Kidney (tissue), 14 donors: ENCODE measurements around the gene OLFML3. TPM values are rescaled to one million over a fixed set of nuclear protein-coding genes. Genes with fewer than 3 reads are reported as not detected.

Source experiments
- DNase-seq, 5 donors: peaks; one replicate each; pipeline ENCODE4 v3.0.0-alpha.2; 2013 to 2020
- FAIRE-seq: peaks from 2 replicates; lab custom pipeline; 2012; peaks lifted over from hg19 to GRCh38; lab: Jason Lieb, UNC
- H3K27ac ChIP-seq, 2 donors: one replicate each; pipeline ENCODE4 v1.7.0; 2013; ENCODE audit warnings: low read depth in 2 of 2, low read length in 2 of 2, inconsistent platforms in 1 of 2
- H3K27me3 ChIP-seq: one replicate; pipeline ENCODE4 v1.7.1; 2013; ENCODE audit warnings: low read length, inconsistent platforms; ENCODE audit not compliant: control insufficient read depth, insufficient read depth
- H3K36me3 ChIP-seq, 3 donors: one replicate each; pipeline versions ENCODE4 v1.7.0 to v1.7.1; 2013; ENCODE audit warnings: low read length in 3 of 3, control low read depth in 1 of 3, inconsistent platforms in 1 of 3; ENCODE audit not compliant: insufficient read depth in 3 of 3, control insufficient read depth in 2 of 3
- H3K4me1 ChIP-seq, 3 donors: one replicate each; pipeline versions ENCODE4 v1.7.0 to v1.7.1; 2013; ENCODE audit warnings: low read length in 3 of 3, inconsistent platforms in 1 of 3, low read depth in 1 of 3; ENCODE audit not compliant: control insufficient read depth in 2 of 3, insufficient read depth in 2 of 3
- H3K4me3 ChIP-seq, 3 donors: one replicate each; pipeline versions ENCODE4 v1.7.0 to v1.8.1; 2013; ENCODE audit warnings: low read length in 3 of 3, control low read depth in 1 of 3, inconsistent platforms in 1 of 3
- H3K9ac ChIP-seq, 3 donors: one replicate each; pipeline versions ENCODE4 v1.7.0 to v1.7.1; 2013; ENCODE audit warnings: low read length in 3 of 3, control low read depth in 1 of 3, inconsistent platforms in 1 of 3
- H3K9me3 ChIP-seq, 3 donors: one replicate each; pipeline versions ENCODE4 v1.7.0 to v1.7.1; 2013; ENCODE audit warnings: low read length in 3 of 3, control low read depth in 1 of 3, inconsistent platforms in 1 of 3; ENCODE audit not compliant: control insufficient read depth in 2 of 3, insufficient read depth in 1 of 3
- CTCF ChIP-seq: IDR thresholded peaks from 3 replicates; pipeline ENCODE4 v1.5.1; 2012; ENCODE audit warnings: mild to moderate bottlenecking, moderate library complexity, borderline replicate concordance; ENCODE audit not compliant: insufficient read depth; ENCODE audit errors: extremely low read depth
- intact Hi-C: fragments of 100-400 bp; cut with DNase I; formaldehyde crosslinking; loops from one replicate; pipeline ENCODE4 v1.11.1; 2022
- polyA plus RNA-seq: library from polyadenylated mRNA; stranded (reverse); fragments of 350-450 nt; fragmentation: Illumina TruSeq; extraction: RNeasy Lipid Tissue Mini Kit (QIAGEN cat#74804); gene quantifications from one replicate; pipeline ENCODE4 v1.2.3, GENCODE V29; 2014; ENCODE audit warnings: low read depth, low replicate concordance; ENCODE audit not compliant: insufficient read depth
- total RNA-seq: library from RNA; stranded (reverse); fragmentation: NEBNext Ultra II Directional; extraction: Animal tissue kit (Norgen Biotek cat#: 25700); gene quantifications from one replicate; pipeline ENCODE4 v1.2.1, GENCODE V29; 2021
- donor health status: control.
- donor health status: control.
- donor health status: control.
- donor health status: control.
- donor health status: control.
- donor health status: DM: yes; HTN: yes; CAD: no.
- donor health status: Normal renal cell carcinoma (clear cell type).

The OLFML3 gene
- total and polyA plus RNA-seq, 2 donors from 2014 or later = 13.5 to 22.9 TPM

GRCh38 chr1:113965703-113966412, 13.4 kb upstream of the OLFML3 start:
- intact Hi-C loops = no loop called here
- H3K9me3 ChIP-seq = no peaks in the 10 kb centered on the region
- peaks cover 19 to 47% (median 43%) of the 10 kb centered on the region in 3 donors for H3K36me3 ChIP-seq
- H3K4me1 ChIP-seq = no peaks in the 10 kb centered on the region
- H3K4me3 ChIP-seq = no peak overlapping the region
- H3K9ac ChIP-seq = no peak overlapping the region
- H3K27me3 ChIP-seq = no peaks in the 10 kb centered on the region
- no peak for DNase-seq
- no peak for TF ChIP-seq CTCF
- no peak overlapping the region for H3K27ac ChIP-seq
- no peak for FAIRE-seq

GRCh38 chr1:113972954-113973353, 6.3 kb upstream of the OLFML3 start:
- no peak for FAIRE-seq
- no peak overlapping the region for H3K27ac ChIP-seq
- peaks cover 0 to 9% (median 3%) of the 10 kb centered on the region in 3 donors for H3K4me1 ChIP-seq
- H3K36me3 ChIP-seq = peaks cover 16 to 49% (median 47%) of the 10 kb centered on the region in 3 donors
- TF ChIP-seq CTCF = no peak
- H3K9me3 ChIP-seq = no peaks in the 10 kb centered on the region
- no peak overlapping the region for H3K4me3 ChIP-seq
- H3K27me3 ChIP-seq = no peaks in the 10 kb centered on the region
- no peak for DNase-seq
- no peak overlapping the region for H3K9ac ChIP-seq
- intact Hi-C loops = no loop called here

- Histone ChIP-seq H3K9ac (no peak overlapping the region), H3K27me3 (no peaks in the 10 kb centered on the region), H3K36me3 (peaks cover 7 to 29% (median 27%) of the 10 kb centered on the region in 3 donors), H3K4me1 (peaks cover 0 to 15% (median 7%) of the 10 kb centered on the region in 3 donors), H3K27ac (no peak overlapping the region), H3K9me3 (no peaks in the 10 kb centered on the region), H3K4me3 (no peak overlapping the region)
- TF ChIP-seq CTCF = no peak
- intact Hi-C loops = loop anchor here (5.0 kb wide), 1 partner anchor 307 kb away; no protein-coding TSS in a partner anchor
- FAIRE-seq (no peak), DNase-seq (no peak)
Measured at GRCh38 chr1:113975211-113975895, 3.9 kb upstream of the OLFML3 start.
